Medulla oblongata (tissue), 1 donor: Measurements from ENCODE around the gene ZBTB45.

ENCODE experiments used
- DNase-seq: peaks from one replicate; pipeline ENCODE4 v3.0.0-alpha.2; 2015; ENCODE audit errors: extremely low spot score

Gene ZBTB45

DNA sequence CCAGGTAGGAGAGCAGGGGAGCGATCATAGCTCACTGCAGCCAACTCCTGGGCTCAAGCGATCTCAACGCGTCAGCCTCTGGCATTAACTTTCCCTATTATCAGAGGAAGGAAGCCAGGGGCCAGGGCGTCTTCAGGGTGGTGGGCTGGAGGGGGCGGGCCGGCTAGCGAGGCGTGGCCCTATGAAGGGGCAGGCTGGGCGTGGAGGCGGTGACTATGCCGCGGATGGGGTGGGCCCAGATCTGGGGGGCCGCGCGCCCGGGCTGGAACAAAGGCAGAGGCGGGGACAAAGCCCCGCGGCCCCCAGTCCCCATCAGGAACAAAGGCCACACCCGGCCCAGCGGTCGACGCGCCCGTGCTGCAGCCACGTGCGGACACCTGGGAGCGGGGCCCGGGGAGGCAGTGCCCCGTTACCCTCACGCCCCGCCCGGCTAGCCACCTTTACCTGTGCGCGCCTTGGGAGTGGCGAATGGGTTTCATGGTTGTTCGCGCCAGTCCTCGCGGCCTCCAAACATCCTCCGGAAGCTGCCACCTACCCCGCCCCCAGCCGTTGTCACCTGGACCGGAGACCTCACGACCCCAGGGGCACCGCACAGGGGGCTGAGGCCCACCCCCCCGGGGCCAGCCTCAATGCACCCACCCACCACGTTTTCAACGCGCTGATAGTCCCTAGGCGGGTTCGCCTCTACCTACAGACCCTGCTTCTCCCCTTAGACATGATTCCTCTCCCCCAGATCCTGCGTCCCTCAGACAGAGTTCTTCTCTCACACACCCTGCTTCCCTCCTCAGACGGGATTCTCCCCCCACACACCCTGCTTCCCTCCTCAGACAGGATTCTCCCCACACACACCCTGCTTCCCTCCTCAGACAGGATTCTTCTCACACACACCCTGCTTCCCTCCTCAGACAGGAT is 18.9 kb upstream of the ZBTB45 start:
- no peak for DNase-seq

DNA sequence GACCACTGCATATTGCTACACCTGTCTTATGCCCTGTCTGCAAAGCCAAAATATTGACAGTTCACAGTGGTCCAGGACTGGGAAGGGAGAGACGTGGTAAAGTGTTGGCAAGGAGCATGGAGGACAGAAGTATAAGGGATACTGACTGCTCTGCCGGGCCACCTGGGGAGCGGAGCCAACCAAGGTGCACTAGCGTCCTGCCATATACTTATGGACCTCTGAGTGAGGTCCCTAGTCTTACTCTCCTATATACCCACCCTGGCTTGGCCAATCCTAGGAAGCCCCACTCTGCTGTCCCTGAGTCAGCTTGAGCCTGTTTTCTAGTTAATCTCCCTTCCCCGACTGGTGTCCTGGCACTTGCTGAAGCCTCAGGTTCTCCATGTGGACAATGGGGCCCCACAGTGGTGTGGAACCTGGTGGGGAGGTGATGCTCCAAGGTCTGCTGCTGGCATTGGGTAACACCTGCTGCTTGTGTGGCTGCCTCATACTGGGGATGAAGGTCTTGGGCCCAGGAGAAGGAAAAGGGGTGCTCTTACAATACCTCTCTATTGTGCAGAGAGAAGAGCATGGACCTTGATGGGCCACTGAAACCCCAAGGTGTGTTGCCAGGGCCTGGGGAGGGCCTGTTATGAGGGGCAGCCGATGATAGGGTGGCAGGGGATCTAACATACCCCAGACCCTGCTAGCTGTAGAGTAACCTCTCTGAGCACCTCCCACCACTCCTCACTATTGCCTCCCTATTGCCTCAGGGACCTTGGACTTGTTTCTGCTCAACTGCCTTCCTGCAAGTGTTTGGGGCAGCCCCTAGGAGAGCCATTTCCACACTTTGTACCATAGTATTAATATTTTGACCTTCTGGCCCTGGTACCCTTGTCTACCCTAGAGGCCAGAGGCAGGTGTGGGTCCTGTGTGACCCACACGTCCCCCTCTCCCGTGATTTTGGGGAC is 17.5 kb upstream of the ZBTB45 start:
- DNase-seq: no peak

DNA sequence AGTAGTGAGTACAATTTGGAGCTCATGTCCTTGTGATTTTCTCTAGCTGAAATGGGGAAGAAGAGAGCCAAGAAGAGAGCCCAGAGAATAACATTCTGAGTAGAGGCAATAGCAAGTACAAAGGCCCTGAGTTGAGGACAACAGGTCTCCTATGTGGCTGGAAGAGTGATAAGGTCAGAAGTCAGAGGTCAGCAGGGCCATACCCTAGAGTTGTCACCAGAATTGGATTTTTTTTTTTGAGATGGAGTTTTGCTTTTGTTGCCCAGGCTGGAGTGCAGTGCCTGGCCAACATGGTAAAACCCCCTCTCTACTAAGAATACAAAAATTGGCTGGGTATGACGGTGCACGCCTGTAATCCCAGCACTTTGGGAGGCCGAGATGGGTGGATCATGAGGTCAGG is 16.2 kb upstream of the ZBTB45 start:
- no peak for DNase-seq

DNA sequence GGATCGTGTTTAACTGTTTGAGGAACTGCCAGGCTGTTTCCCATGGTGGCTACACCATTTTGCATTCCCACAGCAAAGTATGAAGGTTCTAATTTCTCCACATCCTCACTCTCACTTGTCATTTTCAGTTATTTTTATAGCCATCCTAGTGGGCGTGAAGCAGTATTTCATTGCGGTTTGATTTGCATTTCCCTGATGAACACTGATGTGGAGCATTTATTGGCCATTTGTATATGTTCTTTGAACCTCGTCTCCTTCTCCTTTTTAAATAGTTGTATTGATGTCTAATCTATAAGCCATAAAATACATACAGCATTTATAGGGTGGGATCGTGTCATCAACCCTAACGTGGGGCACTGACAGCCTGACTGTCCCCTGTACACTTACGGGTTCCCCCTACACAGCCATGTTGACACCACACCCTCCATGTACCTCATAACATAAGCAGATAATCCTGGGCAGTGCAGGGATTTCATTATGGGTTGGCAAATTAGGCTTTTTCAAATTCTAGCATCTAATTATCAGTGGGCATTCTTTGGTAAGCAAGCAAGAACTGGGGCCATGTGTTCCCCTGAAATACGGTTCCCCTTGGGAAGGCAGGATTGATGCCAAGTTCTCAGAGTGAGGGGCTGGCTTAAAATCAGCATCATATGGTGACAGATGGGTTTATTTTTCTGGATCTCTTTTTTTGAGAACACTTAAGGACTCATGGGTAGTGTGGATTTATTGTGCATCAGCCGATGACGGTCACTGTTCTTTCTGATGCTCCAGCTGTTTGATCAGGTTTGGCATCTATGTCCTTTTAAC is 11.6 kb upstream of the ZBTB45 start:
- DNase-seq: no peak

DNA sequence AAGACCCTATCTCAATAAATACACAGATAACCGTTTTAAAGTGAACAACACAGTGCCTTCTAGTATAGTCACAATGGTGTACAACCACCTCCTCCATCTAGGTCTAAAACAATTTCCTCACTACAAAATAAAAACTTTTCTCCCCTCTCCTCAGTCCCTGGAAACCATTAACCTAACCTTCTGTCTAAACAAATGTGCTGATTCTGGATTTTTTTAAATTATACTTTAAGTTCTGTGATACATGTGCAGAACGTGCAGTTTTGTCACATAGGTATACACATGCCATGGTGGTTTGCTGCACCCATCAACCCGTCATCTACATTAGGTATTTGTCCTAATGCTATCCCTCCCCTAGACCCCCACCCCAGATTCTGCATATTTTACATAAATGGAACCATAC is 9.8 kb upstream of the ZBTB45 start:
- no peak for DNase-seq

DNA sequence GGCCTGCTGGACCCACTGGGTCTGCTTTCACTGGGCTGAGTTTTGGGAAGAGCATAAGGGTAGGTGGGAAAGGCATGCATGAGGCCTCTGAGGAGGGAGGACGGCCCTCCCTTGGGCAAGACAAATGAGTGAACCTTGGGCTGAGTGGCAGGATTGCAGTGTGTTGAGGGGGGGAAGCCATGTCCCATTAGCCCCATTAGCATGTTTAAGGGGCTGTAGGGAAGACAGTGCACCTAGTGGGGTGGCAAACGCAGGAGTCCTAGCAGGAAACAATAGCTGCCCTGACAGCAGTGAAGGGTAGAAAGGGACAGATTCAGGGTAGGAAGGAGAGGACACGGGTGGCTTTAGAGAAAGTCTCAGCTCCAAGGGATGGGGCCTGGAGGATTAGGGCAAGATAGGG is 3.1 kb upstream of the ZBTB45 start:
- DNase-seq: no peak

DNA sequence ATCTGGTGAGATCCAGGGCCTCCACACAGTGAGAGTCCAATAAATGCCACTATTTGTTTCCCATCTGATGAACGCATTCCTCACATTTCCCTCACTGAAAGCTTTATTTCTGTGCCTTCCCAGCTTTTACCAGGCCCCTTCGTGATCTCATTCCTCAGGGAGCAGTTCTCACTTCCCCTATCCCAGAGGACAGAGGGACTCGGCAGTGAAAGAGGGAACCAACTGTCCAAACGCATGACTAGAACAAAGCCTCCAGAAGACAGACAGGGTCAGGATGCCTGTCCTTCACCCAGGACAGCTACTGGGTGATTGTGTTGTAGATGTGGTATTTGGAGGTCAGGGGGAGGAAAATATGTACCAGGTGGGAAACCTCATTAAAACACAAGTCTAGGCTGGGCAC is 2.0 kb upstream of the ZBTB45 start:
- no peak for DNase-seq

DNA sequence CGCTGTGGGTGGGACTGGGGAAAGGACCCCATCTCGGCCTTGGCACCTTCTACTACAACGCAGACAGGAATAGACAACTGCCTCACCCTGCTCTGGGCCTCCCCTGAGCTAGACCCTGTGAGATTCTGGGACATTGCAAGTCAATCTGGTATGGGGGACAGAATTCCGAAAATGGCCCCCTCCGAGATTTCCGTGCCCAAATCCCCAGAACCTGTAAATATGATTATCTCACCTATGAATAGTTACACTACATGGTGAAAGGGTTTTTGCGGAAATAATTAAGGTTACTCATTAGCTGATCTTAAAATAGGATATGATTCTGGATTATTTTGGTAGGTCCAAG is 618 bp upstream of the ZBTB45 start:
- no peak for DNase-seq

DNA sequence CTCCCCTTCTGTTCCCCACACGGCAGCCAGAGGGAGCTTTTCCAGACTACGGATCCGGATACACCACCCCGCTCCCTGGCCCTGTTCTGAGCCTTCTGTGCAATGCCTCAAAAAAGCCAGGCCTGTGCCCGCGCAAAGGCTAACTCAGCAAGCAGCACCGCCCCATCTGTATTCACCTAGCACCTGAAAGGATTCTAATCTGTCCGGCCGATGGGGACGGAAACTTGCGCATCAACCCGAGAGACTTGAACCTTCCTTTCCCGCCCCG is 589 bp downstream of the ZBTB45 start:
- DNase-seq: peak; percentile 60

DNA sequence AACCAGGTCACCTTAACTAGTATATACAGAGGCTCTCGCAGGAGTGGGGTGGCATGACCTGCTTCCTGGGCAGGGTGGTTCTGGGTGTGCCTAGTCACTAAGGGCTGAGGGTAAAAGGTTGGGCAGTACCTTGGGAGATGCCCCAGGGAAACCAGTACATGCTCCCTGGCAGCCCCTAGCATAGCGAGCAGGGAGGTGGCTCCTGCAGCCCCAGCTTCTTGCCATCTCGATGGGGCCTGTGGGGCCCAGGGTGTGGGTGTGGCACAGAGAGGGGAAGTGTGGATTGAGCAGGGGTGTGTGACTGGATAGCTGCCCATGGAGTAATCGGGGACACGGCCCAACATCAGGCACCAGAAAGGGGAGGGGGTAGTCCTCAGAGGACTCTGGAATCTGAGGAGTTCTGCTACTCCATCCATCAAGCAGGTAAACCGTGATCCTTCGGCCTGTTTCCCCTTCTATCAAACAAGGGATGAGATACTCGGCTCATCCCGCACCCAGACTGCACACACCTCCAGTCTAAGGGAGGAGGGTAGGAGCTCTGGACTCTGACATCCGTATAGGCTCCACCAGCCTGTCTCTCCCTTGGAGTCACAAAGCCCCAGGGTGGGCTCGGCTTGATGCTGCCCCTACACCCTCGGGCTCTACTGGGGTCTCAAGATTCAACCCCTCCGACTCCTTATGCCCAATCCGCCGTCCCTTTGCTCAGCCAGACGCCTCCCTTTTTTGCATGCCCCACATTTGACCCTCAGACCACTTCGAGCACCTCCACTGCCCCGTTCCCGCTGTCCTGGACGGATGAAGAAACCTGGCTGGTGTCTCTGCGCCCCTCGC is 1.1 kb downstream of the ZBTB45 start:
- DNase-seq: no peak

DNA sequence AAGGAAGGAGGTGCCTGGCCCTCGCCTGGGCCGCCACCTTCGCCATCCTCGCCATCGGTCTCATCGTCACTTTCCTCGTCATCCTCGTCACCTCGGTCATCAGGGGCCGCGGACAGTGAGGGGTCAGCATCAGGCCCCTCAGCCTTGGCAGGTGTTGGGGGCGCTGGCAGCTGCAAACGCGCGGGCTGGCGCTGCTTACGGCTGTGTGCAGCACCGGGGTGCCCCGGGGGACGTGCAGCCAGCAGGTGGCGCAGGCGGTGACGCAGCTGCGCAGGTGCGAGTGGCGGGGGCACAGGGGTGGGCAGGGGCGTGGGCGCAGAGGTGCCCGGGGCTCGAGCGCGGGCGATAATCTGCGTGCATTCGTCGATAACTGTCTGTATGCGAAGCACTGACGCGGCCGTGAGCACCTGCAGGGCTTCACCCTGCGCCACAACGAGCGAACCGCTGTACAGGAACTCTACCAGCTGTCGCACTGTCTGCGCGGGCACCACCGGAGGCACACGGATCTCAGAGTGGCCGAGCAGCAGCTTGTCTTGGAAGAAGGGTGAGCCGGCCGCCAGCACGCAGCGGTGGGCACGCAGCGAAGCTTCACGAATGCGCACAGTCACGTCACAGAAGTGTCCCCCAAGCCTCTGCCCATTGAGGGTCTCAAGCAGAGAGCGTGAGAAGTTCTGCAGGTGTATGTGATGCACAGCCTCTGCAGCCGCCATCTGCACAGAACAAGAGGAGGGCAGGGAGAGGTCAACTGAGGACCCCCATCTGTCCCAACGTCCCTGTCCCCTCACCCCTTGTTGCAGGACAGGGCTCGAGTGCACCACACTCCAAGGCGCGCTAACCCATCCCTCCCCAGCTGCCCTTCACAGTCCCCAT is 2.4 kb downstream of the ZBTB45 start:
- DNase-seq: no peak

DNA sequence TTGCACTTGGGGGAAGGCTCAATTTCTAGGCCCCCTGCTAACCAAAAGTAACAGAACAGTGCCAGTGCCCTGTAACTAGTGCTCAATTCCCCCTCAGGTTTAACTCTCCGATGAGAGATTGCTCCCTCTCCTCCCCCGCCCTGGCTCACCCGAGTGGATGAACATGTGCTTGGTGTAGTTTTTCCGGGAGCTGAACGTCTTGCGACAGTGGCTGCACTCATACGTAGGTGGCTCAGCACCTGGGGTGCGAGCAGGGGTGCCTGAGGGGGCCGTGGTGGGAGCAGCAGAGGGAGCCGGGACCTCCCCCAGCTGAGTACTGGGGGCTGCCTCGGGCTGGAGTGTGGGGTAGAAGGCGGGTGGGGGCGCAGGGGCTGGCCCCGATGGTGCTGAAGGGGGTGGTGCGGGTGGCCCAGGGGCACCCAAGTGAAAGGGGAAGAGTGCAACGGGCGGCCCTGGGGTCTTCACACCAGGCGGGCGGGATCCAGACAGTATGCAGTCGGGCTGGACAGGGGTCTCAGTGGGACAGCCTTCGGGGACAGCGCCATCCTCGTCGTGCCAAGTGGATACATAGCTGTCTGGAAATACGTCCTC is 3.3 kb downstream of the ZBTB45 start:
- no peak for DNase-seq

DNA sequence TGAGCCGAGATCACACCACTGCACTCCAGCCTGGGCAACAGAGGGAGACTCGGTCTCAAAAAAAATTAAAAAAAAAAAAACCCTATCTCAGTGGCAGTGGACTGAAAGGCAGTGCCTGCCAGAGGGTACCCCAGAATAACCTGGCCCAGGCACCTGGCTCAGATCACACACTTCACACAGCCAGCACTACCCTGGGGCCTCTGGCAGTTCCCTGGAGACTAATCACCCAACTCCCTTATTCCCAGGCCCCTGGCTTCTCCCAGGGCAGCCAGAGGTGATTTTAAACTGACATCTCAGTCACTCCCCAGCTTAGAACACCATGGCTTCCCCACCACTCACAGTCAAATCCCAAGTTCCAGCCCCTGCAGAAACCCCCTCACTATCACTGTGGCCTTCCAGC is 4.4 kb downstream of the ZBTB45 start:
- no peak for DNase-seq

DNA sequence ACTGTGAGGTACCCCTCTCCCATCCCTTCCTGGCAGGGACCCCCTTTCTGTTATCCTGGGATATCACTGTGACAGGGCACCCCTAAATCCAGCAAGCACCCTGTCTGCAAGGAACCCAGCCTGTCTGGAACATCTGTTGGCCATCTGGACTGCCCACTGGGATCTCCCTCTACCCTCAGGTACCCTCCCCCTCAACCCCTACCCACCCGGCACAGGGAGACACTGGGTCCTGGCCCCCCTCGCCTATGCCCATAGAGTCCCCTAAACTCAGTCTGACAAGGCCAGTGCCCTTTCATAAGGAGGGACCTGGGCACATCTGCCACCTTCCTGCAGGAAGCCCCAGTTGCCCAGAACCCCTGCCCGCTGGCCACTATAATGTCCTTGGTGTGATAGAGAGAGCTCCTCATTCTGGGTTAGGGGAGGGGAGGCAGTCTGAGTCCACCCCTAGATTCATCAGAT is 5.0 kb downstream of the ZBTB45 start:
- DNase-seq: no peak

DNA sequence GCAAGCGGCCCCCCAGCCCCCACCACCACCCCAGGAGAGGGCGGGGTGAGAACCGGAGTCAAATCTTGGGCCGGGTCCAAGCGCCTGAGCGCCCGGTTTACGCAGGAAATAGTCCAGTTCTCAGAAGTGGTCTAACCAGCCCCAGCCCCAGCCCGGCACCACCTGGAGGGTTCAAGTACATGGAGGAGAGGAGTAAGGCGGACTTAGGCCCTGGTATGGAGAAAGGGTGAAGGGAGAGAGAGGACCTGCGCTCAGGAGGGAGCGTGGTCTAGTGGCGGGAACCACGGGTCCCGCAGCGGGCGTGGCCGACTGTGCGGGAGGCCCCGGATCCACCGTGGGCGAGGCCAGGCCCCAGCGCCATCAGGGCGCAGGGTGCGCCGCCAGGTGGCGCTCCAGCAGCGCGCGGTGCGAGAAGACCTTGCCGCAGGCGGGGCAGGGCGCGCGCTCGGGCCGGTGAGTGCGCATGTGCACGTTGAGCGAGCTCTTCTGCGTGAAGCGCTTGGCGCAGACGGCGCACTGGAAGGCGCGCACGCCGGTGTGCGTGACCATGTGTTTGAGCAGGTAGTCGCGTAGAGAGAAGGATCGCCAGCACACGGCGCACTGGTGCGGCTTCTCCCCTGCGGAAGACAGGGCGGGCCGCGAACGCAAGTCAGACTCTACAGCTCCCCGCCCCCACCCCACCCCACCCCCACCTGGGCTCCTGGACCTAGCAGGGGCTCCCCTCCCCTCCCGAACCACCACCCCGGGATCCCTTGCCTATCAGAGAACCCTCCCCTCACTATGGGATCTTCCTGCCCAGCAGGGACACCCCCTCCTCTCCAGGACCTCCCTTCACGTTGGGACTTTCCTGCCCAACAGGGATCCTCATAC is 5.7 kb downstream of the ZBTB45 start:
- peak; percentile 77 for DNase-seq

DNA sequence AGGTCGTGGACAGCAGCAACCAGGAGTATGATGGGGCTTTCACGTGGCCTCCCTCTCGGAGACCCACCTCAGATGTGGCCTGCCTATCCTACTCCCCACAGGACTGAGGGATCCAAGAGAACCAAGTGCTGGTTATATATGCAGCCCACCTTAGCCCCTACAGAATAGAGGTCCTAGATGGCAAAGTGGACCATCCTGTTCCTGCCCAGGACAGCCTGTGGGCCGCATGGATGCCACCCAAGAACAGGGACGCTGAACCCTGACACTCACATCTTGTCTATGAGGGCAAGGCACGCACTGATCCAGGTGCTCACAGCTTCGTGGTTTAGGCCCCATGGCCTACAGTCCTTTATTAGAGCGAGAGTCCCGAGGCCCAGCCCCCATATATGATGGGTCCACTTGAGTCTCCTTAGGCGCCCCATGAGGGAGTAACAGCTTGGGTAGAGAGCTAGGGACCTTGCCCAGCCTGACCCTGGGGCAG is 6.4 kb downstream of the ZBTB45 start:
- no peak for DNase-seq

DNA sequence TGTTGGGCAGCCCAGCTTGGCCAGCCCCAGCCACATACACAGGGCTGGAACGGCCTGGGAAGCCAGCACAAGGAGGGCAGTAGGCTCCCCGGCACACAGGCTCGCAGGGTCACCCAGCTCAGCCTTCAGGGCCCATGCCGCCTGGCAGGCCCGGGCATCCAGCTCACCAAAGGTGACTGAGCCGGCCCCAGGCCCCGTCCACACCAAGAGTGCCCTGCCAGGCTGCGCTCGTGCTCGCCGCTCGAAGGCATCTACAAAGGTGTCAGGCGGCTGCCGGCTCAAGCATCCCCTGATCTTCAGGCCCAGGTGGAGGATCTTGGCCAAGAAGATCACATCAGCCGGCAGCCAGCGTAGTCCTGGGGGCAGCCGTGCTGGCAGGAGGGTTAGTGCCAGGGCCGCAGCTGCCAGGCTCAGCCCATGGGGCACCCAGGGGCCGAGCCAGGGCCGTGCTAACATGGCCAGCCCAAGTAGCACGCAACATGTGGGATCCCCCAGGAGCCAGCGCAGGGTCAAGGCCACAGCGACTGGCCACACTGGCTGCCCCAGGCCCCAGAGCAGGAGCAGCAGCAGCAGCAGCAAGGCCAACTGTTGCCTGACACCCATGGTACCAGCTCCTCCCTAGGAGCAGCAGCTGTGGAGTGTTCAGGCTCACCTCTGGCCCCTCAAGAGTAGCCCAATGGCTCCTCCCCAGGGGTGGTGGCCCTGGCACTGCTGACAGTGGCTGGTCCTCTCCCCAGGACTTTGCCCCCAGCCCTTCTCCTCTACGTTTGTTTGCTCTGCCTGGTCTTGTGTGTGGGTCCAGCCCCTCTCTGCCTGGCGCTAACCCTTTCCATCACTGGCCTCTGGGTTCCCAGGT is 8.0 kb downstream of the ZBTB45 start, which contains the start of gene SLC27A5:
Gene SLC27A5 (minus strand): TSS at position 640 of the 856 bp plus-strand sequence. CDS start 37 bp downstream, at position 603.
- DNase-seq: no peak
